PC-3 (cell line): ENCODE results near the gene ZNF337. TPM values are rescaled to one million over a fixed set of nuclear protein-coding genes. Genes with fewer than 3 reads are reported as not detected.
"Not testable (repeated sequence)": the region's sequence is repeated elsewhere in the genome, so short reads cannot be mapped to it uniquely, and the experiment has no call there.

Source experiments
- ATAC-seq: fragments of 200-7000 bp; cut with Tn5 transposase; 2 replicates; pipeline ENCODE4 v1.9.1; 2020; ENCODE audit warnings: mild to moderate bottlenecking, moderate library complexity
- BruUV-seq: library from RNA; stranded (reverse); fragments of 400-500 nt; replicated peaks from 2 replicates; lab custom pipeline; 2021; lab: Mats Ljungman, UMichigan
- CTCF ChIA-PET: fragments of 300-600 bp; sonication (Branson Sonifier 250); formaldehyde crosslinking; loops from one replicate; lab custom pipeline; 2022; ENCODE audit warnings: antibody characterized with exemption; lab: Charles Lee
- POLR2A ChIA-PET: fragments of 300-600 bp; sonication (Branson Sonifier 250); formaldehyde crosslinking; loops from one replicate; lab custom pipeline; 2022; ENCODE audit warnings: antibody characterized with exemption; ENCODE audit not compliant: unreplicated experiment; lab: Charles Lee
- DNase-seq: peaks from one replicate; pipeline ENCODE4 v3.0.0-alpha.2; 2015
- H2AFZ ChIP-seq: fragments of 300-600 bp; sonication (generic); 2 replicates; pipeline ENCODE4 v1.6.0; 2016; ENCODE audit warnings: antibody characterized with exemption, low read length
- H3F3A ChIP-seq: fragments of 300-600 bp; sonication (generic); one replicate; pipeline ENCODE4 v1.6.0; 2017; ENCODE audit warnings: antibody characterized with exemption, low read length, control low read depth, mild to moderate bottlenecking; ENCODE audit not compliant: unreplicated experiment
- H3K27ac ChIP-seq: fragments of 300-600 bp; sonication (generic); 2 replicates; pipeline ENCODE4 v1.5.1; 2016; ENCODE audit warnings: mild to moderate bottlenecking, low read length
- H3K27me3 ChIP-seq: fragments of 300-600 bp; sonication (generic); 2 replicates; pipeline ENCODE4 v1.6.1; 2016; ENCODE audit warnings: low read length, mixed read lengths
- H3K36me3 ChIP-seq: fragments of 300-600 bp; sonication (generic); 2 replicates; pipeline ENCODE4 v1.6.1; 2016; ENCODE audit warnings: low read depth, mixed run types, low read length, mixed read lengths
- H3K4me1 ChIP-seq: fragments of 300-600 bp; sonication (generic); 2 replicates; pipeline ENCODE4 v1.5.1; 2016; ENCODE audit warnings: low read length; ENCODE audit not compliant: insufficient read depth
- H3K4me2 ChIP-seq: fragments of 300-600 bp; sonication (generic); 2 replicates; pipeline ENCODE4 v1.6.0; 2016; ENCODE audit warnings: low read length
- H3K4me3 ChIP-seq: fragments of 300-600 bp; sonication (generic); 2 replicates; pipeline ENCODE4 v1.5.1; 2016; ENCODE audit warnings: mild to moderate bottlenecking, low read length, mixed read lengths
- H3K79me2 ChIP-seq: fragments of 300-600 bp; sonication (generic); 2 replicates; pipeline ENCODE4 v1.6.1; 2017; ENCODE audit warnings: low read length, mixed read lengths
- H3K9ac ChIP-seq: fragments of 300-600 bp; sonication (generic); 2 replicates; pipeline ENCODE4 v1.6.0; 2016; ENCODE audit warnings: mild to moderate bottlenecking, low read length
- H3K9me2 ChIP-seq: fragments of 300-600 bp; sonication (generic); replicated peaks from 2 replicates; pipeline ENCODE4 v1.6.1; 2016; ENCODE audit warnings: mixed run types, low read length, mixed read lengths
- H3K9me3 ChIP-seq: fragments of 300-600 bp; sonication (generic); 2 replicates; pipeline ENCODE4 v1.6.1; 2016; ENCODE audit warnings: low read length, mixed read lengths
- H4K20me1 ChIP-seq: fragments of 300-600 bp; sonication (generic); 2 replicates; pipeline ENCODE4 v1.6.1; 2016; ENCODE audit warnings: low read length, mixed read lengths
- CTCF ChIP-seq: fragments of 300-600 bp; sonication (generic); conservative IDR thresholded peaks from 2 replicates; pipeline ENCODE4 v1.5.1; 2017; ENCODE audit warnings: antibody characterized with exemption, low read depth, mild to moderate bottlenecking, low read length
- EZH2 ChIP-seq: fragments of 300-600 bp; sonication (generic); IDR thresholded peaks from one replicate; pipeline ENCODE4 v1.6.1; 2017; ENCODE audit warnings: antibody characterized with exemption, mild to moderate bottlenecking, low read length; ENCODE audit not compliant: unreplicated experiment
- EZH2phosphoT487 ChIP-seq: fragments of 300-600 bp; sonication (generic); IDR thresholded peaks from 2 replicates; pipeline ENCODE4 v1.6.1; 2018; ENCODE audit warnings: mild to moderate bottlenecking, antibody characterized with exemption, low read length, borderline replicate concordance
- intact Hi-C: fragments of 100-400 bp; cut with micrococcal nuclease; formaldehyde crosslinking; loops from 2 replicates; pipeline ENCODE4 v1.9.0; 2023
- total RNA-seq: library from RNA; depleted of rRNA; stranded (reverse); fragments of >200 nt; gene quantifications from 2 replicates; pipeline ENCODE4 v1.2.3, GENCODE V29; 2014

ZNF337 gene
- total RNA-seq, 1 experiment from 2014 or later: 12.8 TPM

GRCh38 chr20:25659999-25660398 is 36.7 kb downstream of the ZNF337 start:
- BruUV-seq: no TSS peak
- no peak overlapping the region for H3K4me3 ChIP-seq
- no peak overlapping the region for H3K27ac ChIP-seq
- ChIA-PET POLR2A (no interaction called here), CTCF (no interaction called here)
- H3K36me3 ChIP-seq: 0 out of 2 replicates have a peak, but pooled peaks cover 3% of the 10 kb centered on the region
- no peaks in the 10 kb centered on the region for H4K20me1 ChIP-seq
- H3K4me1 ChIP-seq: no peaks in the 10 kb centered on the region
- no peak overlapping the region for H3K9ac ChIP-seq
- H3F3A ChIP-seq: no peaks in the 10 kb centered on the region
- no peaks in the 10 kb centered on the region for H3K27me3 ChIP-seq
- DNase-seq (no peak), ATAC-seq (peak; percentile 33; the same call in 1 of the 2 replicates)
- H3K4me2 ChIP-seq: no peak overlapping the region
- TF ChIP-seq CTCF (no peak), EZH2 (no peak), EZH2phosphoT487 (no peak)
- no peaks in the 10 kb centered on the region for H3K9me2 ChIP-seq
- no peak overlapping the region for H2AFZ ChIP-seq
- H3K9me3 ChIP-seq: no peaks in the 10 kb centered on the region
- H3K79me2 ChIP-seq: no peaks in the 10 kb centered on the region
- intact Hi-C loops: no loop called here

- DNase-seq: no peak
- ATAC-seq: no peak
- no peak overlapping the region for H3K4me3 ChIP-seq
- H3K4me1 ChIP-seq: no peaks in the 10 kb centered on the region
- intact Hi-C loops: no loop called here
- no TSS peak for BruUV-seq
- H3K27ac ChIP-seq: no peak overlapping the region
- no peaks in the 10 kb centered on the region for H3K9me2 ChIP-seq
- no peaks in the 10 kb centered on the region for H3F3A ChIP-seq
- no peaks in the 10 kb centered on the region for H3K9me3 ChIP-seq
- H4K20me1 ChIP-seq: no peaks in the 10 kb centered on the region
- no peak overlapping the region for H3K9ac ChIP-seq
- CTCF ChIA-PET: no interaction called here
- no peaks in the 10 kb centered on the region for H3K27me3 ChIP-seq
- POLR2A ChIA-PET: no interaction called here
- H3K4me2 ChIP-seq: no peak overlapping the region
- no peaks in the 10 kb centered on the region for H3K36me3 ChIP-seq
- TF ChIP-seq EZH2 (no peak), CTCF (no peak), EZH2phosphoT487 (no peak)
- H2AFZ ChIP-seq: no peak overlapping the region
- no peaks in the 10 kb centered on the region for H3K79me2 ChIP-seq
These were observed 42.2 kb downstream of the ZNF337 start for GRCh38 chr20:25654487-25654886.

GRCh38 chr20:25652866-25653265 is 43.8 kb downstream of the ZNF337 start:
- H3F3A ChIP-seq, ATAC-seq, H3K27ac ChIP-seq, DNase-seq, H3K9me2 ChIP-seq, H3K36me3 ChIP-seq, H3K9ac ChIP-seq, H3K4me3 ChIP-seq, CTCF ChIA-PET, BruUV-seq, H3K9me3 ChIP-seq, H2AFZ ChIP-seq, H3K27me3 ChIP-seq, POLR2A ChIA-PET, H3K4me2 ChIP-seq, intact Hi-C loops, H3K79me2 ChIP-seq, H4K20me1 ChIP-seq, H3K4me1 ChIP-seq: not testable (repeated sequence)
